Activated T-cell treated with anti-CD3 and anti-CD28 coated beads, Interleukin-2, amount 50 U/mL, for 4 hours (primary cell): ENCODE results near the gene KCNG1. TPM values are rescaled to one million over a fixed set of nuclear protein-coding genes. Genes with fewer than 3 reads are reported as not detected.

ENCODE experiments used
- ATAC-seq, 2 donors: fragments of 200-7000 bp; cut with Tn5 transposase; one replicate each; pipeline ENCODE4 v1.10.0; 2021
- DNase-seq: peaks from one replicate; pipeline ENCODE4 v3.0.0-alpha.2; 2020
- H3K27me3 Mint-ChIP-seq: one replicate; pipeline ENCODE4 v1.8.0; 2021; ENCODE audit warnings: low read depth, mixed read lengths
- H3K36me3 Mint-ChIP-seq: one replicate; pipeline ENCODE4 v1.8.0; 2022; ENCODE audit warnings: mixed read lengths; ENCODE audit not compliant: insufficient read depth
- H3K4me1 Mint-ChIP-seq: one replicate; pipeline ENCODE4 v1.8.0; 2021; ENCODE audit warnings: low read depth, mixed read lengths
- H3K4me3 Mint-ChIP-seq: one replicate; pipeline ENCODE4 v1.8.0; 2021; ENCODE audit warnings: mild to moderate bottlenecking, moderate library complexity, mixed read lengths
- H3K9me3 Mint-ChIP-seq: one replicate; pipeline ENCODE4 v1.8.0; 2021; ENCODE audit warnings: mixed read lengths
- total RNA-seq, 3 donors: library from RNA; stranded (reverse); gene quantifications; one replicate each; pipeline ENCODE4 v1.2.1, GENCODE V29; 2021

KCNG1 gene
- total RNA-seq, 3 donors from 2014 or later = 6.7 to 10.2 (median 7.0) TPM

DNA sequence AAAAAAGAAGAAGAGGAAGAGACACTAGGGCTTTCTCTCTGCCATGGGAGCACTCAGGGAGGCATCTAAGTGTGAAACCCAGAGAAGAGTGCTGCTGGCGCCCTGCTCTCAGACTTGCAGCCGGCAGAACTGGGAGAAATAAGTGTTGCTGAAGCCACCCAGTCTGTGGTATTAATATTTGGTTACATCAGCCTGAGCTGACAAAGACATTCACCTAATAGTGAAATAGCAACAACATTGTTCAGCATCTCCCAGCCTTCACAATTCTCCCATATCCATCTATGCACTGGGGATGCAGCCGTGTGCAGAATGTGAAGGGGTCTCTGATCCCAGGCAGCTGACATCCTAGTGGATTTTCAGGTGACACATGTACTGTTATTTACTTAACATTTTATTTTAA is 12.0 kb downstream of the KCNG1 start:
- H3K4me1 Mint-ChIP-seq = no peaks in the 10 kb centered on the region
- H3K36me3 Mint-ChIP-seq = no peaks in the 10 kb centered on the region
- ATAC-seq = no peak
- H3K4me3 Mint-ChIP-seq = no peak overlapping the region
- H3K27me3 Mint-ChIP-seq = peaks cover 38% of the 10 kb centered on the region
- no peaks in the 10 kb centered on the region for H3K9me3 Mint-ChIP-seq
- no peak for DNase-seq

DNA sequence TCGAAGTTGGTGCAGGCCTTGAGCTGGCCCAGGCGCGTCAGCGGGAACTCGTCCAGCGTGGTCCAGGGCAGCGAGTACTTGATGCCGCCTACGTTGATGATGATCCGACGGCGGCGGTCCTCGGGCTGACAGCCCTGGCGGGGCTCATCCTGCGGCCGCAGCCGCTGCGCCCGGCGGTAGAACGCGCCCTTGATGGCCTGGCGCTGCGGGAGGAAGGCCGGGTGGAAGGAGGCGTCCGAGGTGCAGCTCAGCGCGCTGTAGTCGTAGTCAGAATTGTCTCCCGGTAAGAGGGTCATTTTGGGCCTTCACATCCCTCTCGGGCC is 12.9 kb downstream of the KCNG1 start:
- H3K9me3 Mint-ChIP-seq = no peaks in the 10 kb centered on the region
- no peaks in the 10 kb centered on the region for H3K36me3 Mint-ChIP-seq
- H3K4me3 Mint-ChIP-seq = no peak overlapping the region
- peaks cover 36% of the 10 kb centered on the region for H3K27me3 Mint-ChIP-seq
- DNase-seq (no peak), ATAC-seq (no peak)
- H3K4me1 Mint-ChIP-seq = no peaks in the 10 kb centered on the region

DNA sequence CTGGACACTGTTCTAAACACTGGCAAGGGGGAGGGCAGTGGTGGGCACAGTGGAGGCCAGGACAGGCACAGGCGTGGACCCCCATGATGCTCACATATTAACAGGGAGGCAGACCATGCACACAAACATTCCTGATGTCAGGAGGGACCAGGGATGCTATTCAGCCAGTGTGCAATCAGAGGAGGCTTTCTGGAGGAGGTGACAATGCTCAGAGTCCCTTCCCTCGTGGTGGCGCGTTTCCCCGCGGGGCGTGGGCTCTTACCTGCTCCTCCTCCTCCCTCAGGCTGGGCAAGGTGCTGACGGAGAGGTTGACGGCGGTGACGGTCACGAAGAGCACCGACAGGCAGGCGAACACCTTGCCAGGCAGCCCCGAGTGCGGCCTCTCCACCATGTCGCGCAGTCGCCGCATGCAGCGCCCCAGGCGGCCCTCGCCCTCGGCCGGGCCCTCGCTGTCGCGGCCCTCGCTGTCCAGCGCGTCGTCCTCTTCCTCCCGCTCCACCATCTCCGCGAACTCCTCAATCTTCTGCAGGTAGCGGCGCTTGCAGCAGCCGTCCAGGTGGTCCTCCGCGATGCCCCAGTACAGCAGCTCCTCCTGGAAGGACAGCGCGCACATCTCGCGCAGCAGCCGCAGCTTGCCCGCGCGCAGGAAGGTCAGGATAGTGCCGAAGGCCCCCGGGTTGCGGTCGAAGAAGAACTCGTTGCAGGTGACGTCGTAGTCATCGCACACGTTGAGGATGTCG is 13.4 kb downstream of the KCNG1 start:
- no peaks in the 10 kb centered on the region for H3K36me3 Mint-ChIP-seq
- ATAC-seq = no peak
- H3K4me3 Mint-ChIP-seq = no peak overlapping the region
- DNase-seq = no peak
- no peaks in the 10 kb centered on the region for H3K4me1 Mint-ChIP-seq
- no peaks in the 10 kb centered on the region for H3K9me3 Mint-ChIP-seq
- H3K27me3 Mint-ChIP-seq = peaks cover 33% of the 10 kb centered on the region

DNA sequence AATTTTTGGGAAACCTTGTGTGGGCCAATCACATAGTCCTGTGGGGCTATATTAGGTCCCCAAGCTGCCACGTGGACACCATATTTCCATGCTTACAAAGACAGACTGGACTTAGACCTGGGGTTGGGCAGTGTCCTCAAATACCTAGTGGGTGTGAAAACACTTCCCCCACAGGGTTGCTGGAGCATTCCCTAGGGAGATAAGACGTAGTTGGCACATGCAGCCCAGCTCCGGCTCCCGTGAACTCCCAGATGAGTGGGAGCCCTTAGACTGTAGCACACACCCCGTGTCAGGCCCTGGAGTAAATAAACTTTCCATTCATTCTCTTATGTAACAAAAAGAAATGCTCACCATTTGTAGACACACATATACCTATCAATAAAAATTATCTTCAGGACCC is 14.2 kb downstream of the KCNG1 start:
- Mint-ChIP-seq H3K9me3 (no peaks in the 10 kb centered on the region), H3K4me1 (no peaks in the 10 kb centered on the region)

DNA sequence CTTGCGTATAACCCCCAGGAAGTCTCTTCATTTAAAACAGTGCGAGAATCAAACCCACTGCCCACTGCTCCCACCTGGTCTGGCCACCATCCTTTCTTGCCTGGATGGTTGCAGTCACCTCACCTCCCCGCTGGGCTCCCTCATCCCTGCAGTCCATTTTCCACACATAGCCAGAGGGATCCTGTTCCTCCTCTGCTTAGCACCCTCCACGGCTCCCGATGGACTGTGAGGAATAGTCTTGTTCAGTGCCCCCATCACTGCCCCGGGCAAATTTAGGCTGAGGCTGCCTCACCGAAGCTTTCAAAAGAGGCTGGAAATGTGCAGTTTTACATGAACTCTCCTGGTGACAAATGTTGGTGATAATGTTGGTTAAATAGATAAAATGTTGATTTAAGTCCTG is 17.7 kb downstream of the KCNG1 start:
- no peaks in the 10 kb centered on the region for H3K9me3 Mint-ChIP-seq
- no peak overlapping the region for H3K4me3 Mint-ChIP-seq
- no peaks in the 10 kb centered on the region for H3K36me3 Mint-ChIP-seq
- H3K27me3 Mint-ChIP-seq = peaks cover 26% of the 10 kb centered on the region
- DNase-seq (no peak), ATAC-seq (no peak)
- H3K4me1 Mint-ChIP-seq = no peaks in the 10 kb centered on the region

More for the DNA sequence above, 14.2 kb downstream of the KCNG1 start:
- H3K27me3 Mint-ChIP-seq = peaks cover 25% of the 10 kb centered on the region
- no peak overlapping the region for H3K4me3 Mint-ChIP-seq
- DNase-seq = no peak
- no peak for ATAC-seq
- no peaks in the 10 kb centered on the region for H3K36me3 Mint-ChIP-seq

DNA sequence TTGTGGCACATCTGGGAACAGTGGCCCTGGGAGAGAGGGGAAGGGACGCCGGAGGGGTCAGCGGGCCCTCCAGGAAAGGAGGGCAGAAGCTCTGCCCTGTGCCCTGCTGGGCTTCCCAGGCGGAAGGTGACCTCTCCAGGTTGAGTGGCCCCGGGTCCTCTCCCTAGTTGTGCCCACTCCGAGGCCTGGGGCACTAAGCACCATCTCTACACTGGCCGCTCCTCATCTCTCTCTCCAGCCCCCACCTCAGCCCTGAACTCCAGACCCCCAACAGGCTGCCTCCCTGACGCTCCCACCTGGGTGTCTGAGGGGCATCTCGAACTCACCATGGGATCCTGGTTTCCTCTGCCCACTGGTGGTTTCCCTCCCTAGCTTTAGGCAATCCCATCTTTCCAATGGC is 18.1 kb downstream of the KCNG1 start:
- no peak overlapping the region for H3K4me3 Mint-ChIP-seq
- DNase-seq = no peak
- H3K4me1 Mint-ChIP-seq = no peaks in the 10 kb centered on the region
- no peaks in the 10 kb centered on the region for H3K9me3 Mint-ChIP-seq
- ATAC-seq = no peak
- peaks cover 27% of the 10 kb centered on the region for H3K27me3 Mint-ChIP-seq
- H3K36me3 Mint-ChIP-seq = no peaks in the 10 kb centered on the region

DNA sequence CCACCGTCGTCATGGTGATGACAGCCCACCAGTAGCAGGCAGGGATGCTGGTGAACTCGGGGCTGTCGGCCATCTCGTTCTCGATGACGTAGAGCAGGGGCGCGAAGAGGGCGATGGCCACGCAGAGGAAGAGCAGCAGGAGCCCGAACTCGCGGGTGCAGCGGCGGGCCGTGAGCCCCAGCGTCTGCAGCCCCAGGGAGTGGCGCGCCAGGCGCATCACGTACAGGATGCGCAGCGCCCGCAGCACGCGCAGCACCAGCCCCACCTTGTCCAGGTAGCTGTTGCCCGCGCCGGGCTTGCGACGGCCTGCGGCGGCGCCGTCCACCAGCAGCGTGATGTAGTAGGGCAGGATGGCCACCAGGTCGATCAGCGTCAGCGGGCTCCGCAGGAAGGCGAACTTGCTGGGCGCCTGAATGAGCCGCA is 18.6 kb downstream of the KCNG1 start:
- no peaks in the 10 kb centered on the region for H3K4me1 Mint-ChIP-seq

DNA sequence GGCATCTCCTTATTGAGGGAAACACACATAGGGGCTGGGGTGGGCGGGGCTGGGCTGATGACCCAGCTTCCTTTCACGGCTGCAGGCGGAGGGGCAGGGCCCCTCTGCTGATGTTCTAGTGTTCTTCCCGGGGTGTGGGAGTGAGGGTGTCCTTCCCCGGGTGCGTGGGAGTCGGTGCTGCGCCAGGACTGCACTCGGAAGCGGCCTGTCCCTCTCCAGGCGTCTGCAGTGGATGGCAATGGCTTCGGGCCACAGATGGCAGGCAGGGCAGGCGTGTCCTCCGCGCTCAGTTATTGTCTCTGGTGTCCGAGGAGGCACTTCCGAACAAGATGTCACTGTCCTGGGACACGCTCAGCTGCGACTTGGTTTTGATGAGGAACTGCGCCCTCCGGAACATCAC is 19.2 kb downstream of the KCNG1 start:
- DNase-seq (no peak), ATAC-seq (no peak)
- Mint-ChIP-seq H3K36me3 (no peaks in the 10 kb centered on the region), H3K27me3 (peaks cover 34% of the 10 kb centered on the region), H3K9me3 (no peaks in the 10 kb centered on the region), H3K4me3 (no peak overlapping the region), H3K4me1 (no peaks in the 10 kb centered on the region)

More for the DNA sequence above, 18.6 kb downstream of the KCNG1 start:
- Mint-ChIP-seq H3K9me3 (no peaks in the 10 kb centered on the region), H3K27me3 (peaks cover 29% of the 10 kb centered on the region), H3K4me3 (no peak overlapping the region), H3K36me3 (no peaks in the 10 kb centered on the region)
- ATAC-seq = no peak
- DNase-seq = no peak

DNA sequence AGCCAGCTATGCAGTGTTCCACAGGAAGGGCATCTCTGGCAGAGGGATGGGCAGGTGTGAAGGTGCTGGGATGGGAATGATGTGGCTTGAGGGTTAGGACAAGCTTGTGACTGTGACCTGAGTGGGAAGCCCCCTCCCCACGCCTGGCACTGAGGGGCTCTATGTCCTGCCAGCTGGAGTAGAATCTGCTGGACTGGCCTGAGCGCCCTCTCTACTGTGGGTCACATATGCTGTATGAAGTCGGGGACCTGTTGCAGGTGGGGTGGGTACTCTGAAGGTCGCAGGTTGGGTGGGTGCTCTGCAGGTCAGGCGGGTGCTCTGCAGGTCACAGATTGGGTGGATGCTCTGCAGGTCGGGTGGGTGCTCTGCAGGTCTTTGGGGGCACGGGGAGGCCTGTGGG is 20.3 kb downstream of the KCNG1 start:
- no peak overlapping the region for H3K4me3 Mint-ChIP-seq
- ATAC-seq (no peak), DNase-seq (no peak)
- H3K36me3 Mint-ChIP-seq = no peaks in the 10 kb centered on the region
- no peaks in the 10 kb centered on the region for H3K4me1 Mint-ChIP-seq
- H3K27me3 Mint-ChIP-seq = peaks cover 40% of the 10 kb centered on the region
- no peaks in the 10 kb centered on the region for H3K9me3 Mint-ChIP-seq

DNA sequence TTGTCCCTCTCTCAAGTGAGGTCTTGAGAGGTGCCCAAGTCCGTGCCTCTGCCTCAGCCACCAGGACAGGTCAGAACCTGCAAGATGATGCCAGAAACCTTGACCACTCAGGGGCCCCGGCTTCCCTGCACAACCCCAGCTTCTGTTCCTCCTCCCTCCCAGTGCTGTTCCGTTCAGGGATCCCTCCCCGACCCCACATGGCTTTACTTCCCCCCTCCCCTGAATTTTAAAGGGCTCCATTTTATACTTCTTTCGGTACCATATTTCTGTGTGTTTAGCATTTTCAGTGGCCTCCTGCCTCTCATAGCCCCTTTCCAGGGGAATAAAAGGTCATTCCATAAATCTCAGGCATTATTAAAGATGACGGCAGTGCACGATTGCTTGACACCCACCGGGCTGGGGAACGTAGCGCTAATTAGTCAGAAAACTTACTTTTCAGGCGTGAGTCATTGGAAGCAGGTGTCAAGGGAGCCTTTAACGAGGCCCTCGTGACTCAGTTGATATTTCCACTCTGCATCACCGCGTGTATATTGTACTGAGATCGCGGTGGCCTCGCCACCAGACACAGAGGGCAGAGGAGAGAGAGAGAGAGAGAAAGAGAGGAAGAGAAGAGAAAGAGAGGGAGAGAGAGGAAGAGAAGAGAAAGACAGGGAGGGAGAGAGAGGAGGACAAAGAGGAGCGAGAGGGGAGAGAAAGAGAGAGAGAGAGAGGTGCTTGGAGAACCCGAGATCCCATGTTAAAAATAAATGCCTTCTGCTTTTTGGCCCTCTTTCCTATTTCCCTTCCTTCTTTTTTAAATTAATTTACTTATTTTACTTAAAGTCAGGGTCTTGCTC is 21.3 kb downstream of the KCNG1 start:
- ATAC-seq (peak in 1 of 2 donors; percentile 72), DNase-seq (no peak)
- no peaks in the 10 kb centered on the region for H3K4me1 Mint-ChIP-seq
- H3K36me3 Mint-ChIP-seq = no peaks in the 10 kb centered on the region
- no peaks in the 10 kb centered on the region for H3K9me3 Mint-ChIP-seq
- H3K4me3 Mint-ChIP-seq = no peak overlapping the region
- H3K27me3 Mint-ChIP-seq = peaks cover 40% of the 10 kb centered on the region

DNA sequence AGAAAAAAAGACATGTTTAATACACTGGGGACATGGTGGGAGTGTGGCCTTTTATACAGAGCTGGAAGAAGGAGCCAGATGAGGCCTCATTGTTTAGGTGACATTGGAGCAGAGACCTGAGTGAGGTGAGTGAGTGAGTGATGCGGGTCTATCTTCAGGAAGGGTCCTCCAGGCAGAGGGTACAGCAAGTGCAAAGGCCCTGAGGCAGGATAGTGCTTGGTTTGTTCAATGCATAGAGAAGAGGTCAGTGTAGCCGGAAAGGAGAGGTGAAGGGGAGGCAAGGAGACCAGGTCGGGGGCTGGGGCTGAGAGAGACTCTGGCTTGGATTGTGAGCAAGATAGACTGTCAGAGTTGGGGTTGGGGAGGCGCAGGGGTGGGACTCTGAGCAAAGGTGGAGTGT is 23.6 kb downstream of the KCNG1 start:
- no peaks in the 10 kb centered on the region for H3K36me3 Mint-ChIP-seq
- no peak for DNase-seq
- H3K4me1 Mint-ChIP-seq = no peaks in the 10 kb centered on the region
- peaks cover 33% of the 10 kb centered on the region for H3K27me3 Mint-ChIP-seq
- no peaks in the 10 kb centered on the region for H3K9me3 Mint-ChIP-seq
- no peak for ATAC-seq
- H3K4me3 Mint-ChIP-seq = no peak overlapping the region

DNA sequence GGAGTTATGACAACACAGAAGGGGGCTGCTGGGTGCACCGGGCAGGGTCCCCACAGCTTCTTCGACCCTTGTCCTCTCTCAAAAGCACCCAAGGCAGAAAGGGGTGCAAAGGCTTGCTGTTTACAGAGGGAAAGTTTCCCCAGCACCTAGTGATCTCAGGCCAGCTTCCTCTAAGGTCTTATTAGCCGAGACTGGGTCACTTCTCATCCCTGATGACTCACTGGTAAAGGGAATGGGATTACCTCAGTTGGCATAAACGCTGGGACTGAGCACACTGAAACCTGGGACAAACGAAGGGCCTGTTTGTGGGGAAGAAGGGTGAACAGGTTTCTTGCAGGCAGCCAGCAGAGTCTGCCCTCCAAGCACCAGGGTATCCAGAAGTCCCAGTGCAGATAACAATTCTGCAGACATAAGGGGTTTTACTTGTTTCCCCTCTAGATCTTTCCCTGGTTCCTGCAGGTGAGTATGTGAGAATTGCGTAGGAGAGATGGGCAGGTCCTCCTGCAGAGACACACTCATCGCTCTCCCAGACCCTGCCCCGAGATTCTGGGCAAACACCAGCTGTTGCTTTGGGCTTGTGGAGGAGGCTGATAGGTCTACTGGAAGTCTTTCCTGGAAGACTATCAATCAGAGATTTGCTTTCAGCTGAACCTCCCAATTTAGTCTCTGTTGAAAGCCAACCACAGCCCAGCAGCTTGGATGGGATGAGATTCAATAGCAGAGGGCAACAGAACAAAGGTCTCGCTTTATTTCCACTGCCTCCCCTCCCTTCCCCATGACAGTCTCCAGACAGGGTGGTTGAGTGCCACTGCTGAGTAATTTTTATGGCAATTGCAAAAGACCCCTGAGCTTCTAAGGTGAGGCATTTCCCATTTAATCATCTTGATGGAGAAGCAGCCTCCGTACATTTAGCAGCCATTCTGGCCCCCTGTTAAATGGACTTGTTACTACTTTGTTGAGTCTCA is 25.7 kb downstream of the KCNG1 start:
- no peak for ATAC-seq
- no peaks in the 10 kb centered on the region for H3K4me1 Mint-ChIP-seq
- H3K27me3 Mint-ChIP-seq = peaks cover 26% of the 10 kb centered on the region
- no peaks in the 10 kb centered on the region for H3K9me3 Mint-ChIP-seq
- no peaks in the 10 kb centered on the region for H3K36me3 Mint-ChIP-seq
- H3K4me3 Mint-ChIP-seq = no peak overlapping the region
- no peak for DNase-seq

DNA sequence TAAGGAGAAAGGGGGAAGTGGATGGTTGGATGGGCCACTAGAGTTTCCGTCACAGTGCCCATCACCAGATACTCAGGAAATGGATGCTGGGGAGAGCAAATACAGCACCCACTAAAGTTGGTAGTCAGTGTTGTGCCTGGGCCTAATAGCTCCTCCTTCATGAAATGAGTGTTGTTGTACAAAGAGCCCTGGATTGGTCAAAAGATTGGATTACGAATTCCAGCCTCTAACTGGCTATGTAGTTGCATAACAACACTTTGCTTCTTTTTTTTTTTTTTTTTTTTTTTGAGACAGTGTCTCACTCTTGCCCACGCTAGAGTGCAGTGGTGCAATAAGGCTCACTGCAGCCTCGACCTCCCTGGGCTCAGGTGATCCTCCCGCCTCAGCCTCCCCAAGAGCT is 27.4 kb downstream of the KCNG1 start:
- H3K9me3 Mint-ChIP-seq = no peaks in the 10 kb centered on the region
- ATAC-seq (no peak), DNase-seq (no peak)
- H3K4me3 Mint-ChIP-seq = no peak overlapping the region
- no peaks in the 10 kb centered on the region for H3K4me1 Mint-ChIP-seq
- peaks cover 19% of the 10 kb centered on the region for H3K27me3 Mint-ChIP-seq
- no peaks in the 10 kb centered on the region for H3K36me3 Mint-ChIP-seq

DNA sequence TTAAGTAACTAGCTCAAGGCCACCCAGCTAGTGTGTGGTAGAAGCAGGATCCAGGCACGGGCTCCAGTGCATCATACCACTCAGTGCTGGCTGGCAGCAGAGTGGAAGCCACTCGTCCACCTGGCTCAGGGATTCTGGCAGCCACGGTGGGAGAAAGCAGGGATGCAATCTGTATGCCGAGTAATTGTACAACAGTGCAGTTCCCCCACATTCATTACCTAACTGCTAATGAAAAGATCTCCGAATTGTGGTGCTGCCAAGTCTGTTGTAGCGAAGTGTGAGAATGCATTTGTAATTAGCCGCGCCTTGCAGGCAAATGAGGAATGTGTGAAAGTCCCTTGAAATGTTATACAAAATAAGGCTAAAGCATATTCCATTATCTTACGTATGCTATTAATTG is 29.0 kb downstream of the KCNG1 start:
- DNase-seq (no peak), ATAC-seq (no peak)
- Mint-ChIP-seq H3K4me3 (no peak overlapping the region), H3K36me3 (no peaks in the 10 kb centered on the region), H3K4me1 (no peaks in the 10 kb centered on the region), H3K9me3 (no peaks in the 10 kb centered on the region), H3K27me3 (peaks cover 7% of the 10 kb centered on the region)
